IPS DF 6.9 (cell line): Measurements from ENCODE around the gene ALDH1L2.

Experiments used
- DNase-seq: peaks from one replicate; pipeline ENCODE4 v3.0.0-alpha.2; 2013; ENCODE audit warnings: low read depth, low spot score
- H3K27ac ChIP-seq: one replicate; pipeline ENCODE4 v1.5.1; 2013; ENCODE audit warnings: low read length, control low read depth
- H3K27me3 ChIP-seq: 2 replicates; pipeline ENCODE4 v1.6.1; 2013; ENCODE audit warnings: mild to moderate bottlenecking, low read length; ENCODE audit not compliant: control insufficient read depth, insufficient read depth
- H3K36me3 ChIP-seq: 2 replicates; pipeline ENCODE4 v1.6.1; 2013; ENCODE audit warnings: low read length; ENCODE audit not compliant: control insufficient read depth, insufficient read depth
- H3K4me1 ChIP-seq: 2 replicates; pipeline ENCODE4 v1.6.1; 2013; ENCODE audit warnings: low read length; ENCODE audit not compliant: control insufficient read depth, insufficient read depth
- H3K4me3 ChIP-seq: 2 replicates; pipeline ENCODE4 v1.5.1; 2013; ENCODE audit warnings: mild to moderate bottlenecking, low read length
- H3K9me3 ChIP-seq: 2 replicates; pipeline ENCODE4 v1.6.1; 2013; ENCODE audit warnings: low read length, inconsistent platforms; ENCODE audit not compliant: control insufficient read depth, insufficient read depth
- WGBS: extraction: QIAGEN DNeasy Blood & Tissue Kit; methylation state at CpG from one replicate; pipeline ENCODE4 v1.1.7; 2013; ENCODE audit warnings: mixed read lengths, missing lambda C conversion rate; ENCODE audit not compliant: insufficient read length, insufficient coverage; 5-methylcytosine and 5-hydroxymethylcytosine counted together

Gene ALDH1L2

DNA sequence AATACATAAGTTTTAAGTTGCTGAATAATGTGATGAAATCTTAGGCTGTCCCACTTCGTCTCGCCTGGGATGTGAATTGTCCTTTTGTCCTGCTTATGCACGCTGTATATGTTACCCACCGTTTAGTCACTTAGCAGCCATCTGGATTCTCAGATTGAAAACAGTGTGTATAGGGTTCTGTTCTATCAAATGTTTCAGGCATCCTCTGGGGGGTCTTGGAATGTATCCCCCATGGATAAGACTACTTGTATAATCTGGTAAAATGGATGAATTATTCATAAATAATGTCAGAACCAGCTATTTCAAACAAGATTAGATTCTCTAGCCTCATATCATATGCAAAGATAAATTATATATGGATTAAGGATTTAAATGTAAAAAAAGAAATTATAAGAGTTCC lies 68.7 kb downstream of the ALDH1L2 start:
- WGBS, result no CpG with 5 or more reads among the region's 4 CpGs
- Histone ChIP-seq H3K36me3 (no peaks in the 10 kb centered on the region), H3K27ac (no peak overlapping the region), H3K4me3 (no peak overlapping the region), H3K4me1 (no peaks in the 10 kb centered on the region), H3K27me3 (no peaks in the 10 kb centered on the region), H3K9me3 (no peaks in the 10 kb centered on the region)
- no peak for DNase-seq

DNA sequence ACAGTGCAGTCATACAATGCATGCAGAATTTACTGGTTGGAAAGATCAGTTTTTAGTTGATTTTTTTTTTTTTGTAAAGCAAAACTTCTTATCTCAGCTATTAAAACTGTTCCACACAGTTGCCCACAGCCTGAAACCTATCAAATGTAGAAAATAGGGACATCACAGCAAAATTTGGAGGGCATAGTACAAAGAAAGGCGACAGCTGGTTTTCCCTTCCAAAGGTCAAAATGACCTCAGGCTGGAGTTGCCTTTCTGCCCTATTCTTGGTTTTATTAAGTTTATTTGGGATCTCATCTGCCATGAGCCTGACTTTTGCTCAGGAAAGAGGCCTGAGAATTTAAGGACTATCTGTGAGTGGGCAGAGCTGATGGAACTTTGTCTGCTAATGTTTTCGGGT lies 69.7 kb downstream of the ALDH1L2 start:
- no peaks in the 10 kb centered on the region for H3K27me3 ChIP-seq
- H3K4me1 ChIP-seq, result no peaks in the 10 kb centered on the region
- no peak overlapping the region for H3K27ac ChIP-seq
- no CpG with 5 or more reads among the region's 2 CpGs for WGBS
- H3K36me3 ChIP-seq, result no peaks in the 10 kb centered on the region
- H3K9me3 ChIP-seq, result no peaks in the 10 kb centered on the region
- no peak overlapping the region for H3K4me3 ChIP-seq
- DNase-seq, result no peak

DNA sequence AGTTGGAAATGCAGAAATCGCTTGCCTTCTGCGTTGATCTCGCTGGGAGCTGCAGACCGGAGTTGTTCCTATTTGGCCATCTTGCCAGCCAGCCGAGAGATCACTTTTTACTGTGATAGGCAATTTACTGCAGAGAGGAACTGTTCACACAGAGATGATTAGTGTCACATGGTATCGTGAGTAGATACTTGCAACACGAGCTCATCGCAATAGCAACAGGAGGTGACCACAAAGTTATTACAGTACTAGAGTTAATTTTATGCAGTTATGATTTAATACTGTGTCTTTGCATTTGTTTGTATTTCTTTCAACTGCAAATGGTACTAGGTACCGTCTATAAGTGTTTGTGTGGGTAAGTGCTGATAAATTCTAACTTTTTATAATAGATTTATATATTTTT lies 70.4 kb downstream of the ALDH1L2 start:
- DNase-seq, result no peak
- Histone ChIP-seq H3K27me3 (no peaks in the 10 kb centered on the region), H3K4me1 (no peaks in the 10 kb centered on the region), H3K36me3 (no peaks in the 10 kb centered on the region), H3K4me3 (no peak overlapping the region), H3K9me3 (no peaks in the 10 kb centered on the region), H3K27ac (no peak overlapping the region)
- WGBS, result no CpG with 5 or more reads among the region's 9 CpGs

DNA sequence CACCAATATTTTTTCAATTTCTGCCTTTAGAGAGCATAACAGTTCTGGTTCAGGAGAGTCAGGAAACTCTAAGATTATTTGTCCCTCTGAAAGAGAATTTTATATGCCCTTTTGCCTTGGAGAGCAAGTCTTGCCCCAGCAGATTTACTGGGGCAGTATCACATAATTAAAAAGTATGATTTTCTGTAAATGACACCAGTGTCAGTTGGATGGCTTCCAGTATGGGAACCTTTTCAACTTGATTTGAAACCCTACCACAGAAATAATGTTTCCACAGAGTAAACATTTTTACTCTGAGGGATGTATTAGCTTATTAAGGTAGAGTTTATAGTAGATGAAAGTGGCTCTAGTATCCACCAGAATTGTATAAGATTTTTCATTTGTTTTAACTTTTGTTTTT lies 82.8 kb downstream of the ALDH1L2 start:
- H3K4me3 ChIP-seq, result no peak overlapping the region
- H3K36me3 ChIP-seq, result peaks cover 16% of the 10 kb centered on the region
- no peaks in the 10 kb centered on the region for H3K27me3 ChIP-seq
- H3K9me3 ChIP-seq, result no peaks in the 10 kb centered on the region
- no peak for DNase-seq
- no peak overlapping the region for H3K27ac ChIP-seq
- no peaks in the 10 kb centered on the region for H3K4me1 ChIP-seq

- Histone ChIP-seq H3K4me1 (no peaks in the 10 kb centered on the region), H3K4me3 (no peak overlapping the region), H3K27me3 (no peaks in the 10 kb centered on the region), H3K27ac (no peak overlapping the region), H3K36me3 (peaks cover 22% of the 10 kb centered on the region), H3K9me3 (no peaks in the 10 kb centered on the region)
- DNase-seq, result no peak
- no CpG with 5 or more reads among the region's 7 CpGs for WGBS
These were observed 84.9 kb downstream of the ALDH1L2 start for GRCh38 chr12:104999347-104999685.

- Histone ChIP-seq H3K4me1 (no peaks in the 10 kb centered on the region), H3K9me3 (no peaks in the 10 kb centered on the region), H3K4me3 (no peak overlapping the region), H3K27me3 (no peaks in the 10 kb centered on the region), H3K27ac (no peak overlapping the region), H3K36me3 (peaks cover 23% of the 10 kb centered on the region)
- DNase-seq, result no peak
- no CpG with 5 or more reads among the region's 15 CpGs for WGBS
These were observed 85.6 kb downstream of the ALDH1L2 start for GRCh38 chr12:104998423-104999346.

DNA sequence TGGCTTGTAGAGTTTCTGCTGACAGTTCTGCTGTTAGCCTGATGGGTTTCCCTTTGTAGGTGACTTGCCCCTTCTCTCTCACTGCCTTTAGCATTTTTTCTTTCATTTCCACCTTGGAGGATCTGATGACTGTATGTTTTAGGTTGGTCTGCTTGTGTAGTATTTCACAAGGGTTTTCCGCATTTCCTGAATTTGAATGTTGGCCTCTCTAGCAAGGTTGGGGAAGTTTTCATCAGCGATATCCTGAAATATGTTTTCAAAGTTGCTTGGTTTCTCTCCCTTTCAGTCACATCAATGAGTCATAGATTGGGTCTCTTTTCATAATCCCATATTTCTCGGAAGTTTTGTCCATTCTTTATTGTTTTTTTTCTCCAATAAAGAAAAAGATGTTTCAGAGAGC lies 86.7 kb downstream of the ALDH1L2 start:
- WGBS, result no CpG with 5 or more reads among the region's 3 CpGs
- H3K36me3 ChIP-seq, result peaks cover 26% of the 10 kb centered on the region
- DNase-seq, result no peak
- no peaks in the 10 kb centered on the region for H3K9me3 ChIP-seq
- no peaks in the 10 kb centered on the region for H3K27me3 ChIP-seq
- H3K4me1 ChIP-seq, result no peaks in the 10 kb centered on the region
- H3K27ac ChIP-seq, result no peak overlapping the region
- H3K4me3 ChIP-seq, result no peak overlapping the region

- Histone ChIP-seq H3K27ac (no peak overlapping the region), H3K4me3 (no peak overlapping the region), H3K4me1 (no peaks in the 10 kb centered on the region), H3K27me3 (no peaks in the 10 kb centered on the region), H3K9me3 (no peaks in the 10 kb centered on the region), H3K36me3 (peaks cover 26% of the 10 kb centered on the region)
- WGBS, result no CpG with 5 or more reads among the region's 3 CpGs
- DNase-seq, result no peak
These were observed 89.9 kb downstream of the ALDH1L2 start for GRCh38 chr12:104994336-104994735.

DNA sequence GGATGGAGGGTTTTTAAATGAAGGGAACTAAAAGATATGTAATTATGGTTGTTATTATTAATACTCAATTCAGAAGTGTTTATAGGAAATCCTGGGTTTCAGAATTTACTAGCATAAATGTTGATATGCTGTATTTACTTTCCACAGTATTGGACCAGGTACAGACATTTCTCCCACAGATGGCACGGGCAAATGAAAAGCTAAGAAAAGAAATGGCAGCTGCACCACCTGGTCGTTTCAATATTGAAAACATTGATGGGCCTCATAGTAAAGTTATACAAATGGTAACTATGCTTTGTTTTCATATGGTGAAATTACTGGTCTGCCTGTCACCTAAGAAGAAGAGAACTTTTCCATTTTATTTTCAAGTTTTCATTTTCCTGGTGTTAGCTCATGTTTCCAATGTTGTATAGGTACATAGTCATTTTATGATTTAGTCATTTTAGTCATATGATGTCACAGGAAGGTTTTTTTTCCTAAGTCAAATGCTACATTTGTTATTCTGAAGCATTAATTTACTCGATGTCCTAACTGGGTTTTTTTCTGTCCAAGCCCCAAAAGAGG lies 92.6 kb downstream of the ALDH1L2 start:
- H3K4me3 ChIP-seq, result no peak overlapping the region
- DNase-seq, result no peak
- no peak overlapping the region for H3K27ac ChIP-seq
- no CpG with 5 or more reads among the region's 3 CpGs for WGBS
- peaks cover 16% of the 10 kb centered on the region; the same call in 1 of the 2 replicates for H3K36me3 ChIP-seq
- H3K4me1 ChIP-seq, result no peaks in the 10 kb centered on the region; the same call in 1 of the 2 replicates
- H3K9me3 ChIP-seq, result no peaks in the 10 kb centered on the region
- no peaks in the 10 kb centered on the region for H3K27me3 ChIP-seq

- WGBS, result no CpG with 5 or more reads among the region's 4 CpGs
- no peak overlapping the region for H3K4me3 ChIP-seq
- peaks cover 16% of the 10 kb centered on the region; the same call in 1 of the 2 replicates for H3K36me3 ChIP-seq
- no peaks in the 10 kb centered on the region for H3K27me3 ChIP-seq
- DNase-seq, result no peak
- H3K27ac ChIP-seq, result no peak overlapping the region
- no peaks in the 10 kb centered on the region; the same call in 1 of the 2 replicates for H3K4me1 ChIP-seq
- H3K9me3 ChIP-seq, result no peaks in the 10 kb centered on the region
These were observed 93.3 kb downstream of the ALDH1L2 start for GRCh38 chr12:104990950-104991349.
